Tibial nerve (tissue), 4 donors: Measurements from ENCODE around the gene TSHZ3.

Experiments
- EP300 ChIP-seq, 2 donors: sonication (generic); formaldehyde crosslinking; IDR thresholded peaks; one replicate each; pipeline ENCODE4 v1.6.1; 2017; ENCODE audit warnings: antibody characterized with exemption in 2 of 2, mild to moderate bottlenecking in 1 of 2
- POLR2A ChIP-seq, 2 donors: fragments of 450-650 bp; IDR thresholded peaks; one replicate each; pipeline ENCODE4 v1.6.1; 2017; ENCODE audit warnings: antibody characterized with exemption in 2 of 2, mild to moderate bottlenecking in 2 of 2, moderate library complexity in 2 of 2
- TF ChIP-seq, protein P1 (sequence below), 5 experiments: fragments of 200-600 bp in 3 of 5; fragments of 450-650 bp in 2 of 5; sonication (generic) in 3 of 5; IDR thresholded peaks; one replicate each; pipeline ENCODE4 v1.5.1; 2016 to 2019; ENCODE audit warnings: antibody characterized with exemption in 5 of 5, mild to moderate bottlenecking in 3 of 5, moderate library complexity in 2 of 5

- TF ChIP-seq POLR2A (IDR thresholded peaks at IDR 0.05) (no peak), EP300 (IDR thresholded peaks at IDR 0.05) (no peak)
- TF ChIP-seq, protein P1, sequence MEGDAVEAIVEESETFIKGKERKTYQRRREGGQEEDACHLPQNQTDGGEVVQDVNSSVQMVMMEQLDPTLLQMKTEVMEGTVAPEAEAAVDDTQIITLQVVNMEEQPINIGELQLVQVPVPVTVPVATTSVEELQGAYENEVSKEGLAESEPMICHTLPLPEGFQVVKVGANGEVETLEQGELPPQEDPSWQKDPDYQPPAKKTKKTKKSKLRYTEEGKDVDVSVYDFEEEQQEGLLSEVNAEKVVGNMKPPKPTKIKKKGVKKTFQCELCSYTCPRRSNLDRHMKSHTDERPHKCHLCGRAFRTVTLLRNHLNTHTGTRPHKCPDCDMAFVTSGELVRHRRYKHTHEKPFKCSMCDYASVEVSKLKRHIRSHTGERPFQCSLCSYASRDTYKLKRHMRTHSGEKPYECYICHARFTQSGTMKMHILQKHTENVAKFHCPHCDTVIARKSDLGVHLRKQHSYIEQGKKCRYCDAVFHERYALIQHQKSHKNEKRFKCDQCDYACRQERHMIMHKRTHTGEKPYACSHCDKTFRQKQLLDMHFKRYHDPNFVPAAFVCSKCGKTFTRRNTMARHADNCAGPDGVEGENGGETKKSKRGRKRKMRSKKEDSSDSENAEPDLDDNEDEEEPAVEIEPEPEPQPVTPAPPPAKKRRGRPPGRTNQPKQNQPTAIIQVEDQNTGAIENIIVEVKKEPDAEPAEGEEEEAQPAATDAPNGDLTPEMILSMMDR (IDR thresholded peaks at IDR 0.05): peak; percentile 34 to 64 (median 48)
These were observed 11.0 kb downstream of the TSHZ3 start for GRCh38 chr19:31338069-31338776.
